ENCODE measurements around the gene GABRD. TPM values are rescaled to one million over a fixed set of nuclear protein-coding genes. Genes with fewer than 3 reads are reported as not detected.

GABRD gene
- total and polyA plus RNA-seq, 12 donors = 0.30 to 1.1 (median 0.49) TPM; not detected in 2

GRCh38 chr1:2032737-2033136 is 13.6 kb downstream of the GABRD start:
- peak overlapping the region in 1 of 10 donors; percentile 47 for H3K27ac ChIP-seq
- TF ChIP-seq CTCF (IDR thresholded peaks at IDR 0.05) = no peak
- DNase-seq (no peak), ATAC-seq (peak in 7 of 8 donors; percentile 27 to 75 (median 54))
- no peak overlapping the region for H3K4me3 ChIP-seq
- no peaks in the 10 kb centered on the region for H3K9me3 ChIP-seq
- no peaks in the 10 kb centered on the region for H3K36me3 ChIP-seq
- intact Hi-C loops (cut with DNase I) = no loop called here
- 72% methylated on average over 14 of the region's 14 CpGs for WGBS, 2 donors
- H3K4me1 ChIP-seq = peaks cover 0 to 10% (median 0%) of the 10 kb centered on the region in 9 donors
- no peaks in the 10 kb centered on the region for H3K27me3 ChIP-seq

DNA sequence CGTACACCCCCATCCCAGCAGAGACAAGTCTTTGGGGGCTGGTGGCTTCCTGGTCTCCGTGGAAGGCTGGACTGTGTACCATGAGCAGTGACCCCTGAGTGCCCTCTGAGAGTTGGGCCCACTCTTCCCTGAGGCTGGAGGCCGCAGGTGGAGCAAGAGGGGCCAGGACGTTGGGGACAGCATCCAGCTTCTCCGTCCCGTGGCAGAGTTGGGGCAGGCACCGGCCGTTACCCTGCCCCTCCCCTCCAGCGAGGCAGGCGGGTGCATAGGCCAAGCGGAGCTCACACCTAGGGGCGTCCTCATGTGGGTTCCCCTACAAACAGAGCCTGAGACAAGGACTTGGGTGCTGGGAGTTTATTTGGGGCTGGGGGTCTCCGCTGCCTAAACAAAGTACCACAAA is 14.0 kb downstream of the GABRD start:
- TF ChIP-seq CTCF (IDR thresholded peaks at IDR 0.05) = no peak

GRCh38 chr1:2036287-2036686 is 17.1 kb downstream of the GABRD start:
- TF ChIP-seq CTCF (IDR thresholded peaks at IDR 0.05) = no peak
- intact Hi-C loops (cut with DNase I) = no loop called here
- H3K36me3 ChIP-seq = no peaks in the 10 kb centered on the region
- peaks cover 0 to 10% (median 0%) of the 10 kb centered on the region in 9 donors for H3K4me1 ChIP-seq
- H3K4me3 ChIP-seq = no peak overlapping the region
- ATAC-seq = no peak
- 86 to 88% methylated on average over 15 of the region's 15 CpGs for WGBS, 2 donors
- peaks cover 0 to 9% (median 0%) of the 10 kb centered on the region in 11 donors for H3K9me3 ChIP-seq
- H3K27me3 ChIP-seq = no peaks in the 10 kb centered on the region
- no peak for DNase-seq
- no peak overlapping the region for H3K27ac ChIP-seq

More for the DNA sequence above, 14.0 kb downstream of the GABRD start:
- H3K4me1 ChIP-seq = peaks cover 0 to 10% (median 0%) of the 10 kb centered on the region in 9 donors
- no peak for ATAC-seq
- no peak overlapping the region for H3K4me3 ChIP-seq
- intact Hi-C loops (cut with DNase I) = no loop called here
- peak overlapping the region in 1 of 10 donors; percentile 22 for H3K27ac ChIP-seq
- WGBS, 2 donors = 78 to 84% methylated on average over 13 of the region's 13 CpGs
- no peak for DNase-seq
- H3K9me3 ChIP-seq = peaks cover 0 to 3% (median 0%) of the 10 kb centered on the region in 11 donors
- no peaks in the 10 kb centered on the region for H3K27me3 ChIP-seq
- H3K36me3 ChIP-seq = no peaks in the 10 kb centered on the region

DNA sequence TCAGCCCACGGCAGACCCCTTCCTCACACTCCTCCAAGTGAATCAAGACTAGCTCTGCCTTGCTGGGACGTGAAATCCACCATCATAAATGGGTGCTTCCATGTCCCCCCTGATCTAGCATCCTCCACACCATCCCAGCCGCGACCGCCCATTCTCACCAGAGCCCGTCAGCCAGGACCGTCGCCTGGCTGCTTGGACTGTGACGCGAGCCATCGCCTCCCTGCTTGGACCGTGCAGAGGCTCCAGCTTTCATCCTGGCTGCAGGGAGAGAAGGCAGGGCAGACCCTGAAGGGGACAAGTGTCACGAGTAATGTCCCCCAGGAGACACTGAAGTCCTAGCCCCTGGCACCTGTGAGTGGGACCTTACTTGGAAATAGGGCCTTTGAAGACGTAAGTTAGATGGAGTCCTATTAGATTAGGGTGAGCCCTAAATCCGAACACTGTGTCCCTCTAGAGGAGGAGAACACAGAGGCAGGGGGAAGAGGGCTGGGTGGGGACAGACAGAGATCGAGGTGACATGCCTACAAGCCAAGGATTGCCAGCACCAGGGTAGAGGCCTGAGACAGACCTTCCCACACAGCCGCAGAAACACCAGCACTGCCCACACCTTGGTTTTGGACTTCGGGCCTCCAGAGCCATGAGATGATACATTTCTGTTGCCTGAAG is 18.3 kb downstream of the GABRD start:
- TF ChIP-seq CTCF (IDR thresholded peaks at IDR 0.05) = no peak
- Histone ChIP-seq H3K27ac (no peak overlapping the region), H3K4me1 (peaks cover 0 to 7% (median 0%) of the 10 kb centered on the region in 9 donors), H3K4me3 (no peak overlapping the region), H3K9me3 (peaks cover 0 to 9% (median 0%) of the 10 kb centered on the region in 11 donors), H3K27me3 (no peaks in the 10 kb centered on the region), H3K36me3 (no peaks in the 10 kb centered on the region)
- 78 to 80% methylated on average over 18 of the region's 18 CpGs for WGBS, 2 donors
- ATAC-seq = no peak
- DNase-seq = no peak
- intact Hi-C loops (cut with DNase I) = no loop called here
